DOHH2 (cell line): Measurements from ENCODE around the gene SELENOS.

Experiments used
- H3F3A ChIP-seq: fragments of 200-600 bp; sonication (generic), shearing (Covaris generic); 2 replicates; pipeline ENCODE4 v1.6.0; 2016; ENCODE audit warnings: antibody characterized with exemption, mild to moderate bottlenecking; ENCODE audit not compliant: control insufficient read depth, insufficient read depth
- H3K27ac ChIP-seq: fragments of 200-600 bp; sonication (generic); 2 replicates; pipeline ENCODE4 v1.5.1; 2014; ENCODE audit warnings: low read depth, mild to moderate bottlenecking, low read length, moderate library complexity
- H3K27me3 ChIP-seq: fragments of 200-600 bp; sonication (generic); 2 replicates; pipeline ENCODE4 v1.6.1; 2014; ENCODE audit warnings: mild to moderate bottlenecking, low read length, mixed read lengths; ENCODE audit not compliant: control insufficient read depth
- H3K36me3 ChIP-seq: fragments of 200-600 bp; sonication (generic); 2 replicates; pipeline ENCODE4 v1.6.1; 2014; ENCODE audit warnings: mild to moderate bottlenecking, low read length, moderate library complexity, mixed read lengths; ENCODE audit not compliant: control insufficient read depth
- H3K4me1 ChIP-seq: fragments of 200-600 bp; sonication (generic); 2 replicates; pipeline ENCODE4 v1.6.1; 2014; ENCODE audit warnings: mild to moderate bottlenecking, low read length, mixed read lengths; ENCODE audit not compliant: control insufficient read depth
- H3K4me2 ChIP-seq: fragments of 200-600 bp; sonication (generic); 2 replicates; pipeline ENCODE4 v1.6.0; 2014; ENCODE audit warnings: mild to moderate bottlenecking, low read length, moderate library complexity
- H3K4me3 ChIP-seq: fragments of 200-600 bp; sonication (generic); 2 replicates; pipeline ENCODE4 v1.5.1; 2014; ENCODE audit warnings: mild to moderate bottlenecking, low read length, mixed read lengths
- H3K79me2 ChIP-seq: fragments of 200-600 bp; sonication (generic); 2 replicates; pipeline ENCODE4 v1.6.1; 2014; ENCODE audit warnings: mild to moderate bottlenecking, low read length, mixed read lengths; ENCODE audit not compliant: control insufficient read depth
- H3K9me2 ChIP-seq: fragments of 200-600 bp; sonication (generic); replicated peaks from 2 replicates; pipeline ENCODE4 v1.6.1; 2014; ENCODE audit warnings: mild to moderate bottlenecking, low read length, mixed read lengths; ENCODE audit not compliant: control insufficient read depth
- H3K9me3 ChIP-seq: fragments of 200-600 bp; sonication (generic); 2 replicates; pipeline ENCODE4 v1.6.1; 2014; ENCODE audit warnings: antibody characterized with exemption, low read length, mixed read lengths; ENCODE audit not compliant: control insufficient read depth, insufficient read depth
- H4K20me1 ChIP-seq: fragments of 200-600 bp; sonication (generic); 2 replicates; pipeline ENCODE4 v1.6.0; 2014; ENCODE audit warnings: low read depth, mild to moderate bottlenecking, antibody characterized with exemption, low read length, moderate library complexity; ENCODE audit not compliant: control insufficient read depth, insufficient read depth
- CTCF ChIP-seq: fragments of 200-600 bp; sonication (generic); IDR thresholded peaks from one replicate; pipeline ENCODE4 v1.5.1; 2014; ENCODE audit warnings: antibody characterized with exemption, mild to moderate bottlenecking, low read depth, low read length; ENCODE audit not compliant: poor library complexity, severe bottlenecking
- EZH2phosphoT487 ChIP-seq: fragments of 200-600 bp; sonication (generic); IDR thresholded peaks from 2 replicates; pipeline ENCODE4 v1.6.1; 2017; ENCODE audit warnings: borderline replicate concordance, mild to moderate bottlenecking, antibody characterized with exemption, low read length, moderate library complexity, mixed read lengths

The SELENOS gene

DNA sequence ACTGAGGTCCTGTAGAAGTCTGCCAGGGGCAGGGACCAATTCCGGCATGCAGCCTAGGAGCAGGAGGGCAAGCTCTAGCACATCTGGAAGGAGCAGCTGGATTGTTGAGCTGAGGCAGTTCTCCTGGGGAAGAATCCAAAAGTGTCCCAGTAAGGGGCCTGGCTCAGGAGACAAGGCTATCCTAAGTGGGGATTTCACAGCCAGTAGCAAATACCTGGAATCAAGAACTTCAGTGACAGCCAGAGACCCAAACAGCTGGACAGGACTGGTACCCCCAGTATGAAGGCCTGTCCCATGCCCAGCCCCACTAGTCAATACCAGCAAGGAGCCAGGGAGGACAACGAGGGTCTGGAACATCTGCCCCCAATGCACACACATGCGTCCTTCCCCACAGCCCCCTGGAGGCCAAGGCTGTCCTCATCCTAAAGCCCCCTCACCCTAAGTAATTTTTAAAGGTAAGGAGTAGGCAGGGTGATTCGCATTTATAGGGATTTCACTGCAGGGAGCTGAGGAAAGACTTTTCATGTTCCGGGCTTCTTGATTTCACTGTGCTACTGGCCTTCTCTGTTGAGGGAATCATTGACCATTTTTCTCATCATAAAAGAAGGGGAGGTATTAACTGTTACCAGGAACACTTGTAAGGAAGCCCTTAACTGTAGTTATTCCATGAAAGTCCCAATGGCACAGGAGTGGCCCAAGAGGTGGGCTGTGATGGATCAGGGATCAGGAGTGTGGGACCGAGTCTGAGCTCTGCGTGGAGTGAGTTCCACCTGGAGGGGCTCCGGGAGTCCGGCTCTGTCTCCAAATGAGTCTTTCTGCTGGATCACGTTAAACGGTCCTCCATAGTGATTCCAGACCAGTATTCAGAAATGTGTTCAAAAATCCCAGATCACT, 22.9 kb downstream of the SELENOS start:
- Histone ChIP-seq H3F3A (no peaks in the 10 kb centered on the region), H3K4me1 (peaks cover 20% of the 10 kb centered on the region), H3K36me3 (no peaks in the 10 kb centered on the region), H3K4me3 (no peak overlapping the region), H4K20me1 (peaks cover 9% of the 10 kb centered on the region; the same call in 1 of the 2 replicates), H3K27ac (no peak overlapping the region), H3K27me3 (peaks cover 15% of the 10 kb centered on the region; the same call in 1 of the 2 replicates), H3K9me2 (no peaks in the 10 kb centered on the region), H3K9me3 (no peaks in the 10 kb centered on the region), H3K79me2 (peaks cover 16% of the 10 kb centered on the region), H3K4me2 (no peak overlapping the region)
- TF ChIP-seq EZH2phosphoT487 = no peak
- no peak for TF ChIP-seq CTCF

DNA sequence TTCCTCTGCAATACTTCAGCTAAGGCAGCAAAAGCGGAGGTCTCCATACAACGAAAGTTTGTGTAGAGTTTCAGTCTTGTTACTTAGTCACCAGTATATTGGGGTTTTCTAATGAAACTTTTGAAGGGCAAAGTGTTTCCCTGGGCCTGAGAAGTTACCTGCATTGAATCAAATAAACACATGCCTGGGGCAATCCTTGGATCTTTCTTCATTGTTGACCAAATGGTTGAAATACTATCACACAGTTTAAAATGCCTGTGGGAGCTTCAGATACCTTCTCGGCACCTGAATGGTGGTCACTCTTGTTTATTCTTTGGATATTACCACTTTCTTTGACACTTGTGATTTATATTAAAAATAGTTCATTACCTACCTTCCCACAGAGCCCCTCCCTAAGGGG, 24.4 kb downstream of the SELENOS start:
- no peaks in the 10 kb centered on the region; the same call in 1 of the 2 replicates for H3F3A ChIP-seq
- H3K27ac ChIP-seq = no peak overlapping the region
- H3K79me2 ChIP-seq = peaks cover 28% of the 10 kb centered on the region
- H3K36me3 ChIP-seq = 0 out of 2 replicates have a peak, but pooled peaks cover 3% of the 10 kb centered on the region
- no peak for TF ChIP-seq CTCF
- TF ChIP-seq EZH2phosphoT487 = no peak
- no peaks in the 10 kb centered on the region for H3K9me2 ChIP-seq
- peaks cover 26% of the 10 kb centered on the region for H3K4me1 ChIP-seq
- peak overlapping the region; percentile 89 for H3K4me2 ChIP-seq
- no peaks in the 10 kb centered on the region for H3K9me3 ChIP-seq
- H3K27me3 ChIP-seq = peaks cover 12% of the 10 kb centered on the region; the same call in 1 of the 2 replicates
- H3K4me3 ChIP-seq = peak overlapping the region; percentile 85
- peaks cover 9% of the 10 kb centered on the region; the same call in 1 of the 2 replicates for H4K20me1 ChIP-seq

DNA sequence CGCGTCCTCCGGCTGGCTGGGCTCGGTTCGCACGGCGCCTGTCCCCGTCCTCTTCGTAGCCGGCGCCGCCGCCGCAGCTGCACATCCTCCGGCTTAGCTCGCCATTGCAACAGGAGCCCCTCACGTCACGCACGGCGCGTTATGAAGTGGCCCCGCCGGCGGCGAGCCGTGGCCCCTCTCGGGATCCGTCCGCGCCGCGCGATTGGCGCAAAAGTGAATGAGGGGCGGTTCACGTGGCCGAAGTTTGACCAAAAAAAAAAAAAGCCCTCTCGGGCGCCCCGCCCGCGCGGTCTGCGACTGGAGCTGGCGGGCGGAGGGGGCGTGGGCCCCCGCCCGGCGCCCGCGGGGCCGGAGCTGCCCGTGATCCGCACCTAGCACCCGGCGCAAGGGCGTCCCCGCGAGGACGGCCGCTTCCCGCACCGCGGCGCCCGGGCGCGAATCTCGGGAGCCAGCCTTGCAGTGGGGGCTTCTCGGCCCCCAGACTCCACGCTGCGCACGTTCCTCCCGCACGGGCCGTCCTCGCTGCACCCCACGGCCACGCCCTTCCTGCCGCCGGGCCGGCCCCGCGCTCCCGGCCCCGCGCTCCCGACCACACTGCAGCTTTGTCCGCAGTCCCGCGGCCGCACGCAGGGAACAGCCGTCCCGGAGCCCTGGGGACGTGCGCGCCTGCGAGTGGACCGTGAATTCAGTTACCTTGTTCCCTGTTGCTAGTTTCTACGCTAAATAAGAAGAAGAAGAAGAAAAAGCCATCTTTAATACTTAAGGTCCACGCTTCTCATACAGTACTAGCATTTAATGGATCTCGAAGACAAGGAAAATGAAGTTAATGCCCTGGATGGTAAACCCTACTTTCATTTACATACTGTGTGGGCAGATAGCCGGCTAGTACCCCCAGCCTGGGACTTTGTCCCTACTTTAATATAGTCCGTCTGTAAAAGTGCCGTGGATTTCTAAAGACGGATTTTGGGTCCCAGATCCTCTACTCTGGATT, 25.2 kb downstream of the SELENOS start, which contains the start of gene CHSY1:
Gene CHSY1 (minus strand): TSS at position 219 of the 991 bp plus-strand sequence. CDS start 592 bp downstream, outside the sequence.
- Histone ChIP-seq H3K27ac (no peak within 1 kb of the TSS), H3K79me2 (peaks cover 35% of the 10 kb centered on the region), H3K36me3 (0 out of 2 replicates have a peak, but pooled peaks cover 7% of the 10 kb centered on the region), H3K27me3 (peaks cover 12% of the 10 kb centered on the region; the same call in 1 of the 2 replicates), H3K4me1 (peaks cover 33% of the 10 kb centered on the region), H3K4me2 (peak within 1 kb of the TSS; percentile 94), H3F3A (no peaks in the 10 kb centered on the region; the same call in 1 of the 2 replicates), H3K9me2 (no peaks in the 10 kb centered on the region), H4K20me1 (peaks cover 12% of the 10 kb centered on the region; the same call in 1 of the 2 replicates), H3K9me3 (no peaks in the 10 kb centered on the region), H3K4me3 (peak within 1 kb of the TSS; percentile 85)
- TF ChIP-seq EZH2phosphoT487 (no peak), CTCF (peak; percentile 17)
